GM23248 (cell line): ENCODE data around the gene SFTPB. TPM values are rescaled to one million over a fixed set of nuclear protein-coding genes. Genes with fewer than 3 reads are reported as not detected.

Experiments
- DNase-seq: peaks from one replicate; pipeline ENCODE4 v3.0.0-alpha.2; 2015
- H2AFZ ChIP-seq: fragments of 200-600 bp; sonication (generic); 2 replicates; pipeline ENCODE4 v1.6.1; 2016; ENCODE audit warnings: antibody characterized with exemption
- H3F3A ChIP-seq: fragments of 200-600 bp; sonication (generic); 2 replicates; pipeline ENCODE4 v1.6.1; 2016; ENCODE audit warnings: mild to moderate bottlenecking, antibody characterized with exemption, mixed run types; ENCODE audit not compliant: insufficient read depth
- H3K27ac ChIP-seq: fragments of 200-600 bp; sonication (generic); 2 replicates; pipeline ENCODE4 v1.5.1; 2016; ENCODE audit warnings: mild to moderate bottlenecking
- H3K27me3 ChIP-seq: fragments of 200-600 bp; sonication (generic); replicated peaks from 2 replicates; pipeline ENCODE4 v1.6.1; 2016; ENCODE audit warnings: mild to moderate bottlenecking; ENCODE audit not compliant: insufficient read depth
- H3K36me3 ChIP-seq: fragments of 200-600 bp; sonication (generic); 2 replicates; pipeline ENCODE4 v1.6.1; 2016; ENCODE audit warnings: low read depth, mild to moderate bottlenecking
- H3K4me1 ChIP-seq: fragments of 200-600 bp; sonication (generic); 2 replicates; pipeline ENCODE4 v1.6.1; 2016; ENCODE audit warnings: mild to moderate bottlenecking; ENCODE audit not compliant: insufficient read depth
- H3K4me2 ChIP-seq: fragments of 200-600 bp; sonication (generic); one replicate; pipeline ENCODE4 v1.6.1; 2016; ENCODE audit warnings: mild to moderate bottlenecking; ENCODE audit not compliant: unreplicated experiment
- H3K4me3 ChIP-seq: fragments of 200-600 bp; sonication (generic); 2 replicates; pipeline ENCODE4 v1.5.1; 2016; ENCODE audit warnings: mild to moderate bottlenecking
- H3K79me2 ChIP-seq: fragments of 200-600 bp; sonication (generic); 2 replicates; pipeline ENCODE4 v1.6.1; 2016; ENCODE audit warnings: mild to moderate bottlenecking; ENCODE audit not compliant: insufficient read depth
- H3K9ac ChIP-seq: fragments of 200-600 bp; sonication (generic); 2 replicates; pipeline ENCODE4 v1.6.1; 2016; ENCODE audit warnings: mild to moderate bottlenecking
- H3K9me2 ChIP-seq: fragments of 200-600 bp; sonication (generic); 2 replicates; pipeline ENCODE4 v1.6.1; 2016; ENCODE audit warnings: mixed run types, mild to moderate bottlenecking, moderate library complexity; ENCODE audit not compliant: insufficient read depth
- H3K9me3 ChIP-seq: fragments of 200-600 bp; sonication (generic); one replicate; pipeline ENCODE4 v1.6.1; 2017; ENCODE audit warnings: low read depth
- H4K20me1 ChIP-seq: fragments of 200-600 bp; sonication (generic); 2 replicates; pipeline ENCODE4 v1.6.0; 2016; ENCODE audit not compliant: insufficient read depth
- EZH2 ChIP-seq: fragments of 200-600 bp; sonication (generic); IDR thresholded peaks from 2 replicates; pipeline ENCODE4 v1.6.1; 2018; ENCODE audit warnings: antibody characterized with exemption, mild to moderate bottlenecking; ENCODE audit not compliant: insufficient read depth, poor library complexity, severe bottlenecking
- EZH2phosphoT487 ChIP-seq: fragments of 200-600 bp; sonication (generic); IDR thresholded peaks from 2 replicates; pipeline ENCODE4 v1.6.1; 2018; ENCODE audit warnings: antibody characterized with exemption, moderate library complexity, mild to moderate bottlenecking, low read depth; ENCODE audit not compliant: insufficient read depth
- WGBS, 2 experiments: methylation state at CpG; one replicate each; pipeline ENCODE4 v1.1.6; 2015 to 2017; ENCODE audit warnings: low lambda C conversion rate in 2 of 2, low coverage in 1 of 2; ENCODE audit errors: missing lambda C conversion rate in 2 of 2; 5-methylcytosine and 5-hydroxymethylcytosine counted together
- in situ Hi-C: fragments of 300-500 bp; cut with MboI; formaldehyde crosslinking; loops from 2 replicates; pipeline ENCODE4 v1.15.0; 2020
- polyA plus RNA-seq: library from polyadenylated mRNA; unstranded; fragments of >200 nt; fragmentation: Nextera tagmentation; extraction: Ambion mirVana; gene quantifications from 2 replicates; pipeline ENCODE4 v1.2.1, GENCODE V29; 2016
- total RNA-seq: library from RNA; depleted of rRNA; stranded (reverse); fragments of >200 nt; shearing (Covaris generic); gene quantifications from 2 replicates; pipeline ENCODE4 v1.2.3, GENCODE V29; 2014

The SFTPB gene
- total and polyA plus RNA-seq, 2 experiments from 2014 or later, result not detected

GRCh38 chr2:85652056-85652455 lies 15.9 kb downstream of the SFTPB start:
- in situ Hi-C loops, result no loop called here
- H3K4me3 ChIP-seq, result no peak overlapping the region
- H3K9me2 ChIP-seq, result no peaks in the 10 kb centered on the region
- WGBS, 2 experiments, result 94 to 98% methylated on average over 2 of the region's 2 CpGs
- H3K36me3 ChIP-seq, result peaks cover 14% of the 10 kb centered on the region; the same call in 1 of the 2 replicates
- H3K4me1 ChIP-seq, result peaks cover 64% of the 10 kb centered on the region
- H3F3A ChIP-seq, result peaks cover 86% of the 10 kb centered on the region
- H2AFZ ChIP-seq, result no peak overlapping the region
- peak overlapping the region; percentile 47 for H3K4me2 ChIP-seq
- H3K79me2 ChIP-seq, result no peaks in the 10 kb centered on the region
- H3K9me3 ChIP-seq, result no peaks in the 10 kb centered on the region
- H3K9ac ChIP-seq, result 0 out of 2 replicates have a peak overlapping the region, but pooled peaks have one; percentile 33
- peak; percentile 13 for DNase-seq
- no peak for TF ChIP-seq EZH2phosphoT487
- no peak for TF ChIP-seq EZH2
- H3K27me3 ChIP-seq, result no peaks in the 10 kb centered on the region
- peak overlapping the region; percentile 71 for H3K27ac ChIP-seq
- no peaks in the 10 kb centered on the region for H4K20me1 ChIP-seq

GRCh38 chr2:85651097-85651496 lies 16.9 kb downstream of the SFTPB start:
- H3K36me3 ChIP-seq, result peaks cover 22% of the 10 kb centered on the region
- no peak overlapping the region for H3K9ac ChIP-seq
- no peaks in the 10 kb centered on the region for H3K9me3 ChIP-seq
- DNase-seq, result no peak
- no peak overlapping the region for H2AFZ ChIP-seq
- in situ Hi-C loops, result no loop called here
- H3K27me3 ChIP-seq, result no peaks in the 10 kb centered on the region
- no peaks in the 10 kb centered on the region for H3K79me2 ChIP-seq
- H3K27ac ChIP-seq, result no peak overlapping the region
- H3F3A ChIP-seq, result peaks cover 84% of the 10 kb centered on the region
- peaks cover 54% of the 10 kb centered on the region for H3K4me1 ChIP-seq
- no peak overlapping the region for H3K4me3 ChIP-seq
- no peak overlapping the region for H3K4me2 ChIP-seq
- TF ChIP-seq EZH2, result no peak
- no peak for TF ChIP-seq EZH2phosphoT487
- H4K20me1 ChIP-seq, result no peaks in the 10 kb centered on the region
- no peaks in the 10 kb centered on the region for H3K9me2 ChIP-seq
- 83 to 87% methylated on average over 3 of the region's 3 CpGs for WGBS, 2 experiments

- Histone ChIP-seq H3F3A (peaks cover 84% of the 10 kb centered on the region), H3K79me2 (no peaks in the 10 kb centered on the region), H3K4me2 (no peak overlapping the region), H3K27ac (no peak overlapping the region), H3K36me3 (peaks cover 29% of the 10 kb centered on the region), H3K9me3 (no peaks in the 10 kb centered on the region), H4K20me1 (no peaks in the 10 kb centered on the region), H3K9me2 (no peaks in the 10 kb centered on the region), H3K27me3 (no peaks in the 10 kb centered on the region), H3K9ac (no peak overlapping the region), H2AFZ (no peak overlapping the region), H3K4me1 (peaks cover 50% of the 10 kb centered on the region), H3K4me3 (no peak overlapping the region)
- 75 to 77% methylated on average over 4 of the region's 4 CpGs for WGBS, 2 experiments
- TF ChIP-seq EZH2 (no peak), EZH2phosphoT487 (no peak)
- in situ Hi-C loops, result no loop called here
- no peak for DNase-seq
Observed at GRCh38 chr2:85650456-85650855, 17.5 kb downstream of the SFTPB start.

- Histone ChIP-seq H3K27ac (peak overlapping the region; percentile 75), H3K9me3 (no peaks in the 10 kb centered on the region), H3K9me2 (no peaks in the 10 kb centered on the region), H3F3A (peaks cover 76% of the 10 kb centered on the region), H3K4me3 (no peak overlapping the region), H3K4me2 (peak overlapping the region; percentile 1), H2AFZ (no peak overlapping the region), H3K9ac (peak overlapping the region; percentile 37; the same call in 1 of the 2 replicates), H3K4me1 (peaks cover 41% of the 10 kb centered on the region), H4K20me1 (no peaks in the 10 kb centered on the region), H3K36me3 (peaks cover 30% of the 10 kb centered on the region), H3K79me2 (0 out of 2 replicates have a peak, but pooled peaks cover under 1% of the 10 kb centered on the region), H3K27me3 (no peaks in the 10 kb centered on the region)
- in situ Hi-C loops, result loop anchor here (10.0 to 25.0 kb wide), 2 partner anchors 165 to 438 kb away; no protein-coding TSS in a partner anchor
- DNase-seq, result peak; percentile 72
- TF ChIP-seq EZH2 (no peak), EZH2phosphoT487 (no peak)
- 58 to 63% methylated on average over 9 of the region's 9 CpGs for WGBS, 2 experiments
Observed at GRCh38 chr2:85649201-85650190, 18.5 kb downstream of the SFTPB start.
